MM.1S (cell line): ENCODE measurements around the gene AQP1.

Experiments
- DNase-seq: peaks from one replicate; pipeline ENCODE4 v3.0.0-alpha.2; 2015
- H2AFZ ChIP-seq: fragments of 300-600 bp; sonication (generic); 2 replicates; pipeline ENCODE4 v1.6.0; 2016; ENCODE audit warnings: antibody characterized with exemption, low read length
- H3F3A ChIP-seq: fragments of 300-600 bp; sonication (generic); 2 replicates; pipeline ENCODE4 v1.6.1; 2016; ENCODE audit warnings: mild to moderate bottlenecking, antibody characterized with exemption, low read length, moderate library complexity, mixed read lengths; ENCODE audit not compliant: insufficient read depth
- H3K27ac ChIP-seq: fragments of 300-600 bp; sonication (generic); 2 replicates; pipeline ENCODE4 v1.5.1; 2016; ENCODE audit warnings: mild to moderate bottlenecking, low read length
- H3K27me3 ChIP-seq: fragments of 300-600 bp; sonication (generic); replicated peaks from 2 replicates; pipeline ENCODE4 v1.6.0; 2016; ENCODE audit warnings: low read length; ENCODE audit not compliant: insufficient read depth
- H3K36me3 ChIP-seq: fragments of 300-600 bp; sonication (generic); replicated peaks from 2 replicates; pipeline ENCODE4 v1.6.1; 2016; ENCODE audit warnings: mild to moderate bottlenecking, low read length, mixed read lengths; ENCODE audit not compliant: insufficient read depth
- H3K4me1 ChIP-seq: fragments of 300-600 bp; sonication (generic); 2 replicates; pipeline ENCODE4 v1.6.1; 2016; ENCODE audit warnings: low read length, mixed read lengths
- H3K4me2 ChIP-seq: fragments of 300-600 bp; sonication (generic); 2 replicates; pipeline ENCODE4 v1.6.0; 2016; ENCODE audit warnings: low read depth, low read length
- H3K4me3 ChIP-seq: fragments of 300-600 bp; sonication (generic); 2 replicates; pipeline ENCODE4 v1.5.1; 2016; ENCODE audit warnings: low read length, mixed read lengths
- H3K79me2 ChIP-seq: fragments of 300-600 bp; sonication (generic); 2 replicates; pipeline ENCODE4 v1.6.1; 2016; ENCODE audit warnings: mixed run types, low read length, mixed read lengths
- H3K9ac ChIP-seq: fragments of 300-600 bp; sonication (generic); 2 replicates; pipeline ENCODE4 v1.6.1; 2016; ENCODE audit warnings: low read length, mixed read lengths
- H3K9me2 ChIP-seq: fragments of 300-600 bp; sonication (generic); replicated peaks from 2 replicates; pipeline ENCODE4 v1.6.1; 2016; ENCODE audit warnings: mild to moderate bottlenecking, low read length, mixed read lengths; ENCODE audit not compliant: insufficient read depth
- H3K9me3 ChIP-seq: fragments of 300-600 bp; sonication (generic); replicated peaks from 2 replicates; pipeline ENCODE4 v1.6.1; 2016; ENCODE audit warnings: mild to moderate bottlenecking, low read length, mixed read lengths; ENCODE audit not compliant: insufficient read depth
- H4K20me1 ChIP-seq: fragments of 300-600 bp; sonication (generic); 2 replicates; pipeline ENCODE4 v1.6.1; 2016; ENCODE audit warnings: mild to moderate bottlenecking, low read length, moderate library complexity, mixed read lengths; ENCODE audit not compliant: insufficient read depth
- CTCF ChIP-seq: fragments of 300-600 bp; sonication (generic); IDR thresholded peaks from 2 replicates; pipeline ENCODE4 v1.5.1; 2016; ENCODE audit warnings: antibody characterized with exemption, low read length, mixed read lengths
- EZH2 ChIP-seq: fragments of 300-600 bp; sonication (generic); optimal IDR thresholded peaks from 2 replicates; pipeline ENCODE3; 2017; ENCODE audit warnings: low read depth, mild to moderate bottlenecking, antibody characterized with exemption, low read length, mixed read lengths
- EZH2phosphoT487 ChIP-seq: fragments of 300-600 bp; sonication (generic); IDR thresholded peaks from 2 replicates; pipeline ENCODE4 v1.6.1; 2018; ENCODE audit warnings: antibody characterized with exemption, low read length

AQP1 gene

GRCh38 chr7:30905078-30906012 is 6.3 kb upstream of the AQP1 start:
- no peak overlapping the region for H3K27ac ChIP-seq
- no peak for DNase-seq

GRCh38 chr7:30906014-30906413 is 5.6 kb upstream of the AQP1 start:
- no peaks in the 10 kb centered on the region for H3K9me3 ChIP-seq
- H2AFZ ChIP-seq: no peak overlapping the region
- no peaks in the 10 kb centered on the region for H3K4me1 ChIP-seq
- DNase-seq: no peak
- H4K20me1 ChIP-seq: no peaks in the 10 kb centered on the region
- H3K4me2 ChIP-seq: no peak overlapping the region
- no peak overlapping the region for H3K27ac ChIP-seq
- H3K9ac ChIP-seq: no peak overlapping the region
- H3K9me2 ChIP-seq: no peaks in the 10 kb centered on the region
- H3K36me3 ChIP-seq: no peaks in the 10 kb centered on the region
- no peaks in the 10 kb centered on the region for H3K79me2 ChIP-seq
- no peaks in the 10 kb centered on the region for H3K27me3 ChIP-seq
- no peaks in the 10 kb centered on the region for H3F3A ChIP-seq
- H3K4me3 ChIP-seq: no peak overlapping the region
- TF ChIP-seq CTCF: no peak
- no peak for TF ChIP-seq EZH2
- no peak for TF ChIP-seq EZH2phosphoT487

More at GRCh38 chr7:30905078-30906012, 6.3 kb upstream of the AQP1 start:
- Histone ChIP-seq H3K9me3 (no peaks in the 10 kb centered on the region), H3K36me3 (no peaks in the 10 kb centered on the region), H3K9ac (no peak overlapping the region), H3K9me2 (no peaks in the 10 kb centered on the region), H3K79me2 (no peaks in the 10 kb centered on the region), H3K4me3 (no peak overlapping the region), H3K4me1 (no peaks in the 10 kb centered on the region), H3K4me2 (no peak overlapping the region), H3K27me3 (no peaks in the 10 kb centered on the region), H4K20me1 (no peaks in the 10 kb centered on the region), H2AFZ (no peak overlapping the region), H3F3A (no peaks in the 10 kb centered on the region)
- no peak for TF ChIP-seq EZH2
- no peak for TF ChIP-seq EZH2phosphoT487
- TF ChIP-seq CTCF: no peak

- H3K4me3 ChIP-seq: no peak overlapping the region
- no peaks in the 10 kb centered on the region for H3K4me1 ChIP-seq
- H3K9me3 ChIP-seq: no peaks in the 10 kb centered on the region
- no peak overlapping the region for H3K27ac ChIP-seq
- no peak overlapping the region for H3K4me2 ChIP-seq
- no peak for DNase-seq
- H3F3A ChIP-seq: no peaks in the 10 kb centered on the region
- H2AFZ ChIP-seq: no peak overlapping the region
- no peak overlapping the region for H3K9ac ChIP-seq
- H3K9me2 ChIP-seq: no peaks in the 10 kb centered on the region
- no peaks in the 10 kb centered on the region for H3K27me3 ChIP-seq
- H3K36me3 ChIP-seq: no peaks in the 10 kb centered on the region
- TF ChIP-seq CTCF: no peak
- TF ChIP-seq EZH2: no peak
- TF ChIP-seq EZH2phosphoT487: no peak
- H4K20me1 ChIP-seq: no peaks in the 10 kb centered on the region
- H3K79me2 ChIP-seq: no peaks in the 10 kb centered on the region
Observed at GRCh38 chr7:30906515-30907240, 5.0 kb upstream of the AQP1 start.
